Loucy (cell line): ENCODE data around the gene GIMAP2.

Experiments
- H2AFZ ChIP-seq: fragments of 200-600 bp; sonication (generic); 2 replicates; pipeline ENCODE4 v1.6.0; 2016; ENCODE audit warnings: antibody characterized with exemption, mild to moderate bottlenecking, low read length, moderate library complexity
- H3F3A ChIP-seq: fragments of 200-600 bp; 2 replicates; pipeline ENCODE4 v1.6.0; 2016; ENCODE audit warnings: antibody characterized with exemption, low read depth, mild to moderate bottlenecking
- H3K27me3 ChIP-seq: fragments of 200-600 bp; sonication (generic); 2 replicates; pipeline ENCODE4 v1.6.1; 2014; ENCODE audit warnings: low read length, mild to moderate bottlenecking; ENCODE audit not compliant: insufficient read depth, poor library complexity, severe bottlenecking
- H3K36me3 ChIP-seq: fragments of 200-600 bp; sonication (generic); 2 replicates; pipeline ENCODE4 v1.6.1; 2016; ENCODE audit warnings: low read length; ENCODE audit not compliant: insufficient read depth
- H3K4me1 ChIP-seq: fragments of 200-600 bp; sonication (generic); 2 replicates; pipeline ENCODE4 v1.5.1; 2014; ENCODE audit warnings: low read length, mild to moderate bottlenecking; ENCODE audit not compliant: insufficient read depth, poor library complexity, severe bottlenecking
- H3K4me2 ChIP-seq: fragments of 200-600 bp; sonication (generic); 2 replicates; pipeline ENCODE4 v1.6.0; 2014; ENCODE audit warnings: antibody characterized with exemption, low read length, low read depth, mild to moderate bottlenecking; ENCODE audit not compliant: poor library complexity, severe bottlenecking
- H3K4me3 ChIP-seq: fragments of 200-600 bp; sonication (generic); 2 replicates; pipeline ENCODE4 v1.5.1; 2014; ENCODE audit warnings: low read length, mild to moderate bottlenecking, mixed read lengths; ENCODE audit not compliant: poor library complexity, severe bottlenecking
- H3K79me2 ChIP-seq: fragments of 200-600 bp; sonication (generic); 2 replicates; pipeline ENCODE4 v1.6.1; 2014; ENCODE audit warnings: low read length; ENCODE audit not compliant: insufficient read depth
- H3K9ac ChIP-seq: fragments of 200-600 bp; sonication (generic); 2 replicates; pipeline ENCODE4 v1.6.0; 2014; ENCODE audit warnings: mild to moderate bottlenecking, low read depth, low read length, moderate library complexity; ENCODE audit not compliant: poor library complexity, severe bottlenecking
- H3K9me2 ChIP-seq: fragments of 200-600 bp; sonication (generic); replicated peaks from 2 replicates; pipeline ENCODE4 v1.6.1; 2016; ENCODE audit warnings: low read depth, low read length, mixed read lengths
- H3K9me3 ChIP-seq: fragments of 200-600 bp; sonication (generic); 2 replicates; pipeline ENCODE4 v1.6.1; 2014; ENCODE audit warnings: mild to moderate bottlenecking, antibody characterized with exemption, low read length, low read depth; ENCODE audit not compliant: insufficient read depth
- H4K20me1 ChIP-seq: fragments of 200-600 bp; sonication (generic); 2 replicates; pipeline ENCODE4 v1.6.0; 2014; ENCODE audit warnings: antibody characterized with exemption, low read length, mild to moderate bottlenecking; ENCODE audit not compliant: insufficient read depth, poor library complexity, severe bottlenecking
- EZH2phosphoT487 ChIP-seq: fragments of 200-600 bp; IDR thresholded peaks from 2 replicates; pipeline ENCODE4 v1.6.1; 2018; ENCODE audit warnings: antibody characterized with exemption, mild to moderate bottlenecking, moderate library complexity, borderline replicate concordance
- TF ChIP-seq, protein P1 (sequence below): fragments of 200-600 bp; sonication (generic); conservative IDR thresholded peaks from 2 replicates; pipeline ENCODE4 v1.5.1; 2014; ENCODE audit warnings: mild to moderate bottlenecking, antibody characterized with exemption, low read length

Gene GIMAP2

DNA sequence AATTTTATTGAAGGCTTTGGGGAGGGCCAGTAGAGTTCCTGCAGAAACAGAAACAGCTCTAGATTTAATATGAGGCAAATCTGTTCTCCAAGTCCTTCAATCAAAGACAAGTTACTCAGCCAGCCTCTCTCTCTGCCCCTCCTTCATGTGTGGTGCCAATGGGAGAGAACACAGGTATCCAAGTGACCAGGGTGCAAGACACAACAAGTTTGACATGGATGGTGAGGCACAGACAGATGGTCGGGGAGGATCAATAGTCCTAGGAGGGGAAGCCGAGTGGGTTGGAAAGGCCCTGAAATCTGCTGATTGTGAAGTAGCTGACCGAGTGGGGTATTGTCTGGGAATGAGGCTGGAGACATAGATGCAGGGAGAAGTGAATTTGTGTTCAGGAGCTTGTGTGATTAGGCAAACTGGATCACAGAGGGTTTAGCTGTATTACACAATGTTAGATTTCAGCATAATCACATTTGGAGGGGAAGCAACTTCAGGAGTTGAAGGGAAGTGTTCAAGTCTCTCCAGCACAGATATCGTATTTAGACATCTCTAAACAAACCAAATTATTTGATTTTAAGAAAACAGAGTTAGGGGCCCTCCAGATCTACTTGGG is 32.4 kb downstream of the GIMAP2 start:
- Histone ChIP-seq H3F3A (no peaks in the 10 kb centered on the region), H3K36me3 (peaks cover 9% of the 10 kb centered on the region; the same call in 1 of the 2 replicates), H3K9me3 (peaks cover 6% of the 10 kb centered on the region; the same call in 1 of the 2 replicates), H3K79me2 (peaks cover 57% of the 10 kb centered on the region), H3K4me1 (peaks cover 52% of the 10 kb centered on the region), H3K9me2 (no peaks in the 10 kb centered on the region), H4K20me1 (no peaks in the 10 kb centered on the region), H3K4me3 (peak overlapping the region; percentile 77), H3K9ac (peak overlapping the region; percentile 88), H3K27me3 (no peaks in the 10 kb centered on the region), H3K4me2 (peak overlapping the region; percentile 84), H2AFZ (no peak overlapping the region)
- TF ChIP-seq, protein P1, sequence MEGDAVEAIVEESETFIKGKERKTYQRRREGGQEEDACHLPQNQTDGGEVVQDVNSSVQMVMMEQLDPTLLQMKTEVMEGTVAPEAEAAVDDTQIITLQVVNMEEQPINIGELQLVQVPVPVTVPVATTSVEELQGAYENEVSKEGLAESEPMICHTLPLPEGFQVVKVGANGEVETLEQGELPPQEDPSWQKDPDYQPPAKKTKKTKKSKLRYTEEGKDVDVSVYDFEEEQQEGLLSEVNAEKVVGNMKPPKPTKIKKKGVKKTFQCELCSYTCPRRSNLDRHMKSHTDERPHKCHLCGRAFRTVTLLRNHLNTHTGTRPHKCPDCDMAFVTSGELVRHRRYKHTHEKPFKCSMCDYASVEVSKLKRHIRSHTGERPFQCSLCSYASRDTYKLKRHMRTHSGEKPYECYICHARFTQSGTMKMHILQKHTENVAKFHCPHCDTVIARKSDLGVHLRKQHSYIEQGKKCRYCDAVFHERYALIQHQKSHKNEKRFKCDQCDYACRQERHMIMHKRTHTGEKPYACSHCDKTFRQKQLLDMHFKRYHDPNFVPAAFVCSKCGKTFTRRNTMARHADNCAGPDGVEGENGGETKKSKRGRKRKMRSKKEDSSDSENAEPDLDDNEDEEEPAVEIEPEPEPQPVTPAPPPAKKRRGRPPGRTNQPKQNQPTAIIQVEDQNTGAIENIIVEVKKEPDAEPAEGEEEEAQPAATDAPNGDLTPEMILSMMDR: no peak
- no peak for TF ChIP-seq EZH2phosphoT487

DNA sequence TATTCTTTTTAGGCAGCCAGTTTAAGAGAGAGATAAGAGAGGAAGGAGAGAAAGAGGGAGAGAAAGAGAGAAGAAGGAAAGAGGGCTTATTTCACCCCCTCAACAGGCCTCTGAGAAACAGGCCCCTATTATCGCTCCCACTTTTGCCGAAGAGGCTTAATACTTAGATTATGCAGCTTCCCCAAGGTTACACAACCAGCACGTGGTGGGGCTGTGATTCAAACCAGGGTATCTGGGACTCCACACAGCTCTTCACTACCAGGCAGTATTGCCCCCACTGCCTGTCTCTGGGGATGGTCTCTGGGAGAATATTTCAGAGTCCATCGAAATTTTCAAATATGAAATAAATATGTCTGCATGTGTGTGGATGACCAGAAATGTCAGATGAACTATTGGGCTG is 33.9 kb downstream of the GIMAP2 start:
- H3K9me2 ChIP-seq: no peaks in the 10 kb centered on the region
- TF ChIP-seq EZH2phosphoT487: no peak
- TF ChIP-seq, protein P1: no peak
- peak overlapping the region; percentile 77 for H3K4me3 ChIP-seq
- no peaks in the 10 kb centered on the region for H4K20me1 ChIP-seq
- peaks cover 61% of the 10 kb centered on the region for H3K4me1 ChIP-seq
- H2AFZ ChIP-seq: no peak overlapping the region
- H3K79me2 ChIP-seq: peaks cover 57% of the 10 kb centered on the region
- peak overlapping the region; percentile 88 for H3K9ac ChIP-seq
- peaks cover 9% of the 10 kb centered on the region; the same call in 1 of the 2 replicates for H3K36me3 ChIP-seq
- peak overlapping the region; percentile 84 for H3K4me2 ChIP-seq
- H3K27me3 ChIP-seq: no peaks in the 10 kb centered on the region
- no peaks in the 10 kb centered on the region for H3F3A ChIP-seq
- H3K9me3 ChIP-seq: no peaks in the 10 kb centered on the region

GRCh38 chr7:150719960-150720891 is 34.7 kb downstream of the GIMAP2 start:
- H3K27me3 ChIP-seq: no peaks in the 10 kb centered on the region
- no peaks in the 10 kb centered on the region for H3K9me3 ChIP-seq
- no peaks in the 10 kb centered on the region for H4K20me1 ChIP-seq
- H3K9me2 ChIP-seq: no peaks in the 10 kb centered on the region
- peak overlapping the region; percentile 84 for H3K4me2 ChIP-seq
- peaks cover 57% of the 10 kb centered on the region for H3K79me2 ChIP-seq
- H3K36me3 ChIP-seq: peaks cover 9% of the 10 kb centered on the region; the same call in 1 of the 2 replicates
- peaks cover 57% of the 10 kb centered on the region for H3K4me1 ChIP-seq
- TF ChIP-seq, protein P1: no peak
- no peak for TF ChIP-seq EZH2phosphoT487
- no peak overlapping the region for H2AFZ ChIP-seq
- no peak overlapping the region for H3K9ac ChIP-seq
- no peaks in the 10 kb centered on the region for H3F3A ChIP-seq
- H3K4me3 ChIP-seq: no peak overlapping the region
